ENCODE results near the gene PEAK3. TPM values are rescaled to one million over a fixed set of nuclear protein-coding genes. Genes with fewer than 3 reads are reported as not detected.

Gene PEAK3
- total and polyA plus RNA-seq, 9 of the 15 experiments (the other 6 are each of a cell fraction or from before 2014, with no cell fraction given), result 0.07 to 0.40 TPM; not detected in 7

DNA sequence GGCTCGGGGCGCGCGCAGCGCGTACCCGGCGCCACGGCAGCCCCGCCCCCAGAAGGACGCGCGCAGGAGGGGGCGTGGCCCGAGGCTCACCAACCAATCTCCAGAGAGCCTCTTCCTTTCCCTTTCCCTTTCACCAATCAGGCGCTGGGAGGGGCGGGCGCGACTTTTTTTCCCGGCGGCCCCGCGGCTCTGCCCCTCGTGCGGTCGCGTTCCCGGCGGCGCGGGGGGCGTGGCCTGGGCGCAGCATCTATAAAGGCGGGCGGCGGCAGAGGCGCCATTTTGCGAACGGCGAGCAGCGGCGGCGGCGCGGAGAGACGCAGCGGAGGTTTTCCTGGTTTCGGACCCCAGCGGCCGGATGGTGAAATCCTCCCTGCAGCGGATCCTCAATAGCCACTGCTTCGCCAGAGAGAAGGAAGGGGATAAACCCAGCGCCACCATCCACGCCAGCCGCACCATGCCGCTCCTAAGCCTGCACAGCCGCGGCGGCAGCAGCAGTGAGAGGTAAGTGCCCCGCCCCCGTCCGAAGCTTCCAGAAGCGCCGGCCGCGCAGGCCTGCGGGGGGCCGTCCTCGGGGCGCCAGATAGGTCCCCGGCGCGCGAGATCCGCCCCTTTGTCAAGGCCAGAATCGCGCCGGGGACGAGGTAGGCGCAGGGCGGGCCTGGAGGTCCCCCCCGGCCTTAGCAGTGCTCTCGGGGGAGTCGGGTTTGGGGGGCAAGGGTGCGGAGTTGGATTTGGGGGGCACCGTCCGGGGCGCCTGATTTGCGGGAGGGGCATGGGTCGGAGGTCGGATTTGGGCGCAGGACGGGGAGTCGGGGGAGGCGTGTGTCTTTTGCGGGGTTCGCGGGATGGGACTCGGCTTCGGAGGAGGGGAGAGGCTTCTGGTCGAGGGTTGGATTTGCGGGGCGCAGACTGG, 12.5 kb downstream of the PEAK3 start (continued):
- TF ChIP-seq FOXJ2 (tag; IDR thresholded peaks at IDR 0.05) (no peak), NR1H2 (CRISPR knock-in tag; IDR thresholded peaks at IDR 0.05) (no peak), TGIF2 (CRISPR knock-in tag; IDR thresholded peaks at IDR 0.05) (no peak), ZNF57 (CRISPR knock-in tag; IDR thresholded peaks at IDR 0.05) (no peak), TSC22D4 (tag; IDR thresholded peaks at IDR 0.05) (no peak), RNF2 (IDR thresholded peaks at IDR 0.05) (peak; percentile 57; the same call in 1 of the 2 replicates), CBX8 (IDR thresholded peaks at IDR 0.05; ENCODE audit: borderline replicate concordance, extremely low read depth, low read depth, low read length, poor library complexity, severe bottlenecking) (no peak), POLR2G (IDR thresholded peaks at IDR 0.05; ENCODE audit: low read depth, low read length) (peak; percentile 100), MYNN (IDR thresholded peaks at IDR 0.05) (no peak; the same call in 1 of the 2 replicates), MYNN (CRISPR knock-in tag; IDR thresholded peaks at IDR 0.05) (no peak), CXXC5 (CRISPR knock-in tag; IDR thresholded peaks at IDR 0.05) (peak; percentile 95), STAG1 (CRISPR knock-in tag; IDR thresholded peaks at IDR 0.05; ENCODE audit: borderline replicate concordance) (no peak)
- TF ChIP-seq, protein P1, sequence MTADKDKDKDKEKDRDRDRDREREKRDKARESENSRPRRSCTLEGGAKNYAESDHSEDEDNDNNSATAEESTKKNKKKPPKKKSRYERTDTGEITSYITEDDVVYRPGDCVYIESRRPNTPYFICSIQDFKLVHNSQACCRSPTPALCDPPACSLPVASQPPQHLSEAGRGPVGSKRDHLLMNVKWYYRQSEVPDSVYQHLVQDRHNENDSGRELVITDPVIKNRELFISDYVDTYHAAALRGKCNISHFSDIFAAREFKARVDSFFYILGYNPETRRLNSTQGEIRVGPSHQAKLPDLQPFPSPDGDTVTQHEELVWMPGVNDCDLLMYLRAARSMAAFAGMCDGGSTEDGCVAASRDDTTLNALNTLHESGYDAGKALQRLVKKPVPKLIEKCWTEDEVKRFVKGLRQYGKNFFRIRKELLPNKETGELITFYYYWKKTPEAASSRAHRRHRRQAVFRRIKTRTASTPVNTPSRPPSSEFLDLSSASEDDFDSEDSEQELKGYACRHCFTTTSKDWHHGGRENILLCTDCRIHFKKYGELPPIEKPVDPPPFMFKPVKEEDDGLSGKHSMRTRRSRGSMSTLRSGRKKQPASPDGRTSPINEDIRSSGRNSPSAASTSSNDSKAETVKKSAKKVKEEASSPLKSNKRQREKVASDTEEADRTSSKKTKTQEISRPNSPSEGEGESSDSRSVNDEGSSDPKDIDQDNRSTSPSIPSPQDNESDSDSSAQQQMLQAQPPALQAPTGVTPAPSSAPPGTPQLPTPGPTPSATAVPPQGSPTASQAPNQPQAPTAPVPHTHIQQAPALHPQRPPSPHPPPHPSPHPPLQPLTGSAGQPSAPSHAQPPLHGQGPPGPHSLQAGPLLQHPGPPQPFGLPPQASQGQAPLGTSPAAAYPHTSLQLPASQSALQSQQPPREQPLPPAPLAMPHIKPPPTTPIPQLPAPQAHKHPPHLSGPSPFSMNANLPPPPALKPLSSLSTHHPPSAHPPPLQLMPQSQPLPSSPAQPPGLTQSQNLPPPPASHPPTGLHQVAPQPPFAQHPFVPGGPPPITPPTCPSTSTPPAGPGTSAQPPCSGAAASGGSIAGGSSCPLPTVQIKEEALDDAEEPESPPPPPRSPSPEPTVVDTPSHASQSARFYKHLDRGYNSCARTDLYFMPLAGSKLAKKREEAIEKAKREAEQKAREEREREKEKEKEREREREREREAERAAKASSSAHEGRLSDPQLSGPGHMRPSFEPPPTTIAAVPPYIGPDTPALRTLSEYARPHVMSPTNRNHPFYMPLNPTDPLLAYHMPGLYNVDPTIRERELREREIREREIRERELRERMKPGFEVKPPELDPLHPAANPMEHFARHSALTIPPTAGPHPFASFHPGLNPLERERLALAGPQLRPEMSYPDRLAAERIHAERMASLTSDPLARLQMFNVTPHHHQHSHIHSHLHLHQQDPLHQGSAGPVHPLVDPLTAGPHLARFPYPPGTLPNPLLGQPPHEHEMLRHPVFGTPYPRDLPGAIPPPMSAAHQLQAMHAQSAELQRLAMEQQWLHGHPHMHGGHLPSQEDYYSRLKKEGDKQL (CRISPR knock-in tag; IDR thresholded peaks at IDR 0.05; ENCODE audit: borderline replicate concordance), result peak; percentile 28; the same call in 1 of the 2 replicates
- TF ChIP-seq, protein P2, sequence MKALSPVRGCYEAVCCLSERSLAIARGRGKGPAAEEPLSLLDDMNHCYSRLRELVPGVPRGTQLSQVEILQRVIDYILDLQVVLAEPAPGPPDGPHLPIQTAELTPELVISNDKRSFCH (CRISPR knock-in tag; IDR thresholded peaks at IDR 0.05), result no peak
- TF ChIP-seq, protein P2 (tag; IDR thresholded peaks at IDR 0.05), result no peak; the same call in 1 of the 2 replicates
- TF ChIP-seq, protein P3, sequence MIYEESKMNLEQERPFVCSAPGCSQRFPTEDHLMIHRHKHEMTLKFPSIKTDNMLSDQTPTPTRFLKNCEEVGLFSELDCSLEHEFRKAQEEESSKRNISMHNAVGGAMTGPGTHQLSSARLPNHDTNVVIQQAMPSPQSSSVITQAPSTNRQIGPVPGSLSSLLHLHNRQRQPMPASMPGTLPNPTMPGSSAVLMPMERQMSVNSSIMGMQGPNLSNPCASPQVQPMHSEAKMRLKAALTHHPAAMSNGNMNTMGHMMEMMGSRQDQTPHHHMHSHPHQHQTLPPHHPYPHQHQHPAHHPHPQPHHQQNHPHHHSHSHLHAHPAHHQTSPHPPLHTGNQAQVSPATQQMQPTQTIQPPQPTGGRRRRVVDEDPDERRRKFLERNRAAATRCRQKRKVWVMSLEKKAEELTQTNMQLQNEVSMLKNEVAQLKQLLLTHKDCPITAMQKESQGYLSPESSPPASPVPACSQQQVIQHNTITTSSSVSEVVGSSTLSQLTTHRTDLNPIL (CRISPR knock-in tag; IDR thresholded peaks at IDR 0.05), result no peak
- TF ChIP-seq, protein P4, sequence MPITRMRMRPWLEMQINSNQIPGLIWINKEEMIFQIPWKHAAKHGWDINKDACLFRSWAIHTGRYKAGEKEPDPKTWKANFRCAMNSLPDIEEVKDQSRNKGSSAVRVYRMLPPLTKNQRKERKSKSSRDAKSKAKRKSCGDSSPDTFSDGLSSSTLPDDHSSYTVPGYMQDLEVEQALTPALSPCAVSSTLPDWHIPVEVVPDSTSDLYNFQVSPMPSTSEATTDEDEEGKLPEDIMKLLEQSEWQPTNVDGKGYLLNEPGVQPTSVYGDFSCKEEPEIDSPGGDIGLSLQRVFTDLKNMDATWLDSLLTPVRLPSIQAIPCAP (CRISPR knock-in tag; IDR thresholded peaks at IDR 0.05; ENCODE audit: borderline replicate concordance), result no peak
- TF ChIP-seq, protein P5, sequence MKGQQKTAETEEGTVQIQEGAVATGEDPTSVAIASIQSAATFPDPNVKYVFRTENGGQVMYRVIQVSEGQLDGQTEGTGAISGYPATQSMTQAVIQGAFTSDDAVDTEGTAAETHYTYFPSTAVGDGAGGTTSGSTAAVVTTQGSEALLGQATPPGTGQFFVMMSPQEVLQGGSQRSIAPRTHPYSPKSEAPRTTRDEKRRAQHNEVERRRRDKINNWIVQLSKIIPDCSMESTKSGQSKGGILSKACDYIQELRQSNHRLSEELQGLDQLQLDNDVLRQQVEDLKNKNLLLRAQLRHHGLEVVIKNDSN (CRISPR knock-in tag; IDR thresholded peaks at IDR 0.05), result peak; percentile 51
